Neural cell (in vitro differentiated cells): Measurements from ENCODE around the gene BMPR2. TPM values are rescaled to one million over a fixed set of nuclear protein-coding genes. Genes with fewer than 3 reads are reported as not detected.

Experiments
- H2AFZ ChIP-seq: fragments of 200-600, 300-800 bp; sonication (generic), shearing (Covaris generic); 2 replicates; pipeline ENCODE4 v1.6.0; 2014; ENCODE audit warnings: low read depth, mild to moderate bottlenecking, antibody characterized with exemption, low read length, moderate library complexity
- H3F3A ChIP-seq: fragments of 200-600 bp; shearing (Covaris generic); 2 replicates; pipeline ENCODE4 v1.6.1; 2016; ENCODE audit warnings: mild to moderate bottlenecking, moderate library complexity, mixed read lengths, antibody characterized with exemption, low read length; ENCODE audit not compliant: insufficient read depth, poor library complexity, severe bottlenecking
- H3K27ac ChIP-seq: fragments of 200-600, 300-800 bp; sonication (generic), shearing (Covaris generic); 2 replicates; pipeline ENCODE4 v1.5.1; 2014; ENCODE audit warnings: mild to moderate bottlenecking, low read length, moderate library complexity
- H3K27me3 ChIP-seq: fragments of 300-800, 200-600 bp; sonication (generic), shearing (Covaris generic); 2 replicates; pipeline ENCODE4 v1.6.0; 2014; ENCODE audit warnings: mild to moderate bottlenecking, low read depth, low read length, moderate library complexity; ENCODE audit not compliant: insufficient read depth
- H3K36me3 ChIP-seq: fragments of 300-800, 200-600 bp; sonication (generic), shearing (Covaris generic); 2 replicates; pipeline ENCODE4 v1.5.1; 2014; ENCODE audit warnings: mild to moderate bottlenecking, antibody characterized with exemption, low read length, moderate library complexity; ENCODE audit not compliant: insufficient read depth
- H3K4me2 ChIP-seq: fragments of 300-800, 200-600 bp; sonication (generic), shearing (Covaris generic); 2 replicates; pipeline ENCODE4 v1.6.0; 2014; ENCODE audit warnings: mild to moderate bottlenecking, low read length
- H3K4me3 ChIP-seq: fragments of 300-800, 200-600 bp; sonication (generic), shearing (Covaris generic); 2 replicates; pipeline ENCODE4 v1.5.1; 2014; ENCODE audit warnings: mild to moderate bottlenecking, low read length, moderate library complexity
- H3K79me2 ChIP-seq: fragments of 200-600 bp; shearing (Covaris generic); replicated peaks from 2 replicates; pipeline ENCODE4 v1.6.0; 2014; ENCODE audit warnings: mild to moderate bottlenecking, low read length, moderate library complexity; ENCODE audit not compliant: insufficient read depth
- H3K9ac ChIP-seq: fragments of 300-800, 200-600 bp; sonication (generic), shearing (Covaris generic); 2 replicates; pipeline ENCODE4 v1.6.1; 2016; ENCODE audit warnings: mild to moderate bottlenecking, low read length, mixed read lengths
- H3K9me2 ChIP-seq: fragments of 200-600 bp; shearing (Covaris generic); 2 replicates; pipeline ENCODE4 v1.6.1; 2016; ENCODE audit warnings: mild to moderate bottlenecking, low read length, mixed read lengths; ENCODE audit not compliant: insufficient read depth
- H3K9me3 ChIP-seq: fragments of 200-600, 300-800 bp; sonication (generic), shearing (Covaris generic); 2 replicates; pipeline ENCODE4 v1.6.1; 2016; ENCODE audit warnings: mild to moderate bottlenecking, mixed run types, low read length, moderate library complexity, mixed read lengths
- H4K20me1 ChIP-seq: fragments of 200-600 bp; shearing (Covaris generic); 2 replicates; pipeline ENCODE4 v1.6.1; 2016; ENCODE audit warnings: mild to moderate bottlenecking, mixed run types; ENCODE audit not compliant: insufficient read depth
- CTCF ChIP-seq: fragments of 450-650 bp; IDR thresholded peaks from 2 replicates; pipeline ENCODE4 v1.5.1; 2014; ENCODE audit warnings: antibody characterized with exemption, mild to moderate bottlenecking, moderate library complexity; ENCODE audit not compliant: poor library complexity, severe bottlenecking
- EP300 ChIP-seq: fragments of 450-650 bp; conservative IDR thresholded peaks from 2 replicates; pipeline ENCODE4 v1.6.1; 2014; ENCODE audit warnings: antibody characterized with exemption, mild to moderate bottlenecking, moderate library complexity; ENCODE audit not compliant: poor library complexity, severe bottlenecking
- EZH2 ChIP-seq: fragments of 200-600, 300-800 bp; shearing (Covaris generic), sonication (generic); IDR thresholded peaks from 2 replicates; pipeline ENCODE4 v1.6.1; 2014; ENCODE audit warnings: antibody characterized with exemption, low read length, borderline replicate concordance, mild to moderate bottlenecking; ENCODE audit not compliant: insufficient read depth, poor library complexity, severe bottlenecking
- MXI1 ChIP-seq: fragments of 450-650 bp; conservative IDR thresholded peaks from 2 replicates; pipeline ENCODE4 v1.6.1; 2014; ENCODE audit warnings: antibody characterized with exemption, mild to moderate bottlenecking; ENCODE audit not compliant: poor library complexity, severe bottlenecking
- POLR2AphosphoS5 ChIP-seq: IDR thresholded peaks from 2 replicates; pipeline ENCODE4 v1.6.1; 2012
- RAD21 ChIP-seq: fragments of 450-650 bp; conservative IDR thresholded peaks from 2 replicates; pipeline ENCODE4 v1.6.1; 2014; ENCODE audit warnings: antibody characterized with exemption, mild to moderate bottlenecking, moderate library complexity
- REST ChIP-seq: IDR thresholded peaks from 2 replicates; pipeline ENCODE4 v1.6.1; 2012; ENCODE audit warnings: borderline replicate concordance
- SMC3 ChIP-seq: fragments of 450-650 bp; conservative IDR thresholded peaks from 2 replicates; pipeline ENCODE4 v1.6.1; 2014; ENCODE audit warnings: antibody characterized with exemption, mild to moderate bottlenecking, moderate library complexity; ENCODE audit not compliant: poor library complexity
- TAF1 ChIP-seq: IDR thresholded peaks from 2 replicates; pipeline ENCODE4 v1.6.1; 2012; ENCODE audit warnings: low read depth
- polyA plus RNA-seq: library from polyadenylated mRNA; depleted of rRNA; stranded (reverse); fragments of >200 nt; gene quantifications from 2 replicates; pipeline ENCODE4 v1.2.3, GENCODE V29; 2014

BMPR2 gene
- polyA plus RNA-seq, 1 donor from 2014 or later, result 18.4 TPM

- H3K4me2 ChIP-seq, result no peak overlapping the region
- no peaks in the 10 kb centered on the region for H4K20me1 ChIP-seq
- no peak overlapping the region for H2AFZ ChIP-seq
Measured at GRCh38 chr2:202442882-202443281, 66.8 kb downstream of the BMPR2 start.

DNA sequence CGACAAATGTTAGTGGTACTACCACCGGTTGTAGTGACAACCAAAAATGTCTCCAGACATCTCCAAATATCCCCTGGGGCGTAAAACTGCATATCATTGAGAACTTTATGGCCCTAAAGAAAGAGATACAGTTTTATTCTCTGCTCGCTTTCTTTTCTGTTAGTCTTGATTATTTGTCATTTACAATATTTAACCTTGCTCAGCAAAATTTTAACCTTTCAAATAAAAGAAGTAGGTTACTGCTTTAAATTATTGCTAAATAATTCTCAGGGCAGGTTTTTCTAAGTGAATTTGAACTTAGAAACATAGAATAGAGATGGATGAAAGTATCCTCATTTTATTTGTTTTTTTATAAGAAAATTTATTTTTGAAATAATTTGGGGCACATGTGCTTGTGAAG, 67.9 kb downstream of the BMPR2 start:
- H3K9me3 ChIP-seq, result no peaks in the 10 kb centered on the region
- TF ChIP-seq MXI1 (no peak), EZH2 (no peak), POLR2AphosphoS5 (no peak), RAD21 (no peak), SMC3 (no peak), EP300 (no peak), TAF1 (no peak), REST (no peak)

More at GRCh38 chr2:202442882-202443281, 66.8 kb downstream of the BMPR2 start:
- Histone ChIP-seq H3K36me3 (no peaks in the 10 kb centered on the region), H3K79me2 (peaks cover 17% of the 10 kb centered on the region), H3F3A (no peaks in the 10 kb centered on the region), H3K9ac (no peak overlapping the region), H3K4me3 (no peak overlapping the region), H3K9me2 (no peaks in the 10 kb centered on the region), H3K27ac (no peak overlapping the region), H3K27me3 (no peaks in the 10 kb centered on the region), H3K9me3 (no peaks in the 10 kb centered on the region)
- TF ChIP-seq MXI1 (no peak), CTCF (no peak), SMC3 (no peak), EZH2 (no peak), EP300 (no peak), REST (no peak), RAD21 (no peak), POLR2AphosphoS5 (no peak), TAF1 (no peak)

More for the DNA sequence above, 67.9 kb downstream of the BMPR2 start:
- no peaks in the 10 kb centered on the region for H3F3A ChIP-seq
- no peak overlapping the region for H3K4me2 ChIP-seq
- no peak overlapping the region for H3K4me3 ChIP-seq
- no peak overlapping the region for H3K27ac ChIP-seq
- no peaks in the 10 kb centered on the region for H4K20me1 ChIP-seq
- H3K27me3 ChIP-seq, result no peaks in the 10 kb centered on the region
- no peaks in the 10 kb centered on the region for H3K36me3 ChIP-seq
- peaks cover 14% of the 10 kb centered on the region for H3K79me2 ChIP-seq
- no peaks in the 10 kb centered on the region for H3K9me2 ChIP-seq
- no peak overlapping the region for H3K9ac ChIP-seq
- H2AFZ ChIP-seq, result no peak overlapping the region
